ENCODE data around the gene MCRIP1. TPM values are rescaled to one million over a fixed set of nuclear protein-coding genes. Genes with fewer than 3 reads are reported as not detected.

Gene MCRIP1
- total RNA-seq, result 100 to 1,000 TPM; 116 to 129 (median 122) TPM
- 10 to 100 TPM; 37.0 to 82.9 (median 78.0) TPM for polyA plus RNA-seq

GRCh38 chr17:81833160-81833920 lies at the start of gene MCRIP1:
MCRIP1 (minus strand) TSS chr17:81833291; CDS start chr17:81824506, 8,785 bp downstream.
- peak; percentile 98 for DNase-seq
- WGBS, 2 donors, result 1 to 2% methylated on average over 76 of the region's 76 CpGs
- intact Hi-C loops (cut with DNase I), result loop anchor here (5.0 kb wide), 1 partner anchor 39 kb away; the partner anchor contains the start of gene ARHGDIA

GRCh38 chr17:81879121-81879520 lies 46.0 kb upstream of the MCRIP1 start:
- Histone ChIP-seq H3K36me3 (peaks cover 0 to 31% (median 6%) of the 10 kb centered on the region in 4 donors), H3K9me3 (no peaks in the 10 kb centered on the region), H3K4me3 (no peak overlapping the region), H3K4me1 (no peaks in the 10 kb centered on the region), H3K27me3 (no peaks in the 10 kb centered on the region), H3K27ac (no peak overlapping the region)
- DNase-seq, result no peak
- intact Hi-C loops (cut with DNase I), result no loop called here
- TF ChIP-seq EP300 (IDR thresholded peaks at IDR 0.05) (no peak), POLR2A (IDR thresholded peaks at IDR 0.05) (no peak), CTCF (IDR thresholded peaks at IDR 0.05) (no peak), POLR2AphosphoS5 (IDR thresholded peaks at IDR 0.05) (no peak)
- WGBS, 2 donors, result 84 to 90% methylated on average over 5 of the region's 5 CpGs

More at GRCh38 chr17:81833160-81833920, at the start of gene MCRIP1:
- peak within 1 kb of the TSS; percentile 82 to 99 (median 92) for H3K4me3 ChIP-seq
- no peaks in the 10 kb centered on the region for H3K9me3 ChIP-seq
- no peaks in the 10 kb centered on the region for H3K36me3 ChIP-seq
- H3K27ac ChIP-seq, result peak within 1 kb of the TSS; percentile 90 to 95 (median 93)
- TF ChIP-seq CTCF (IDR thresholded peaks at IDR 0.05) (no peak), POLR2AphosphoS5 (IDR thresholded peaks at IDR 0.05) (peak; percentile 89 to 97 (median 94)), POLR2A (IDR thresholded peaks at IDR 0.05) (peak; percentile 87 to 92), EP300 (IDR thresholded peaks at IDR 0.05) (no peak)
- peaks cover 0 to 31% (median 25%) of the 10 kb centered on the region in 4 donors for H3K4me1 ChIP-seq
- H3K27me3 ChIP-seq, result no peaks in the 10 kb centered on the region

- Histone ChIP-seq H3K4me3 (no peak overlapping the region), H3K27me3 (no peaks in the 10 kb centered on the region), H3K4me1 (no peaks in the 10 kb centered on the region), H3K27ac (no peak overlapping the region), H3K36me3 (peaks cover 0 to 24% (median 6%) of the 10 kb centered on the region in 4 donors), H3K9me3 (no peaks in the 10 kb centered on the region)
- WGBS, 2 donors, result 88 to 92% methylated on average over 3 of the region's 3 CpGs
- no peak for TF ChIP-seq POLR2AphosphoS5 (IDR thresholded peaks at IDR 0.05)
- no peak for TF ChIP-seq EP300 (IDR thresholded peaks at IDR 0.05)
- no peak for TF ChIP-seq POLR2A (IDR thresholded peaks at IDR 0.05)
- no peak for TF ChIP-seq CTCF (IDR thresholded peaks at IDR 0.05)
- intact Hi-C loops (cut with DNase I), result no loop called here
- no peak for DNase-seq
Measured at GRCh38 chr17:81878294-81878693, 45.2 kb upstream of the MCRIP1 start.

GRCh38 chr17:81877569-81877968 lies 44.5 kb upstream of the MCRIP1 start:
- 96 to 97% methylated on average over 5 of the region's 5 CpGs for whole genome bisulfite sequencing, 2 donors
- Histone ChIP-seq H3K27ac (no peak overlapping the region), H3K4me1 (peaks cover 0 to 6% (median 4%) of the 10 kb centered on the region in 4 donors), H3K27me3 (no peaks in the 10 kb centered on the region), H3K36me3 (peaks cover 0 to 23% (median 6%) of the 10 kb centered on the region in 4 donors), H3K4me3 (no peak overlapping the region), H3K9me3 (no peaks in the 10 kb centered on the region)
- TF ChIP-seq POLR2AphosphoS5 (IDR thresholded peaks at IDR 0.05), result no peak
- no peak for TF ChIP-seq CTCF (IDR thresholded peaks at IDR 0.05)
- no peak for TF ChIP-seq POLR2A (IDR thresholded peaks at IDR 0.05)
- TF ChIP-seq EP300 (IDR thresholded peaks at IDR 0.05), result no peak
- intact Hi-C loops (cut with DNase I), result no loop called here
- DNase-seq, result no peak
